ENCODE data around the gene ADCY7.

The ADCY7 gene

DNA sequence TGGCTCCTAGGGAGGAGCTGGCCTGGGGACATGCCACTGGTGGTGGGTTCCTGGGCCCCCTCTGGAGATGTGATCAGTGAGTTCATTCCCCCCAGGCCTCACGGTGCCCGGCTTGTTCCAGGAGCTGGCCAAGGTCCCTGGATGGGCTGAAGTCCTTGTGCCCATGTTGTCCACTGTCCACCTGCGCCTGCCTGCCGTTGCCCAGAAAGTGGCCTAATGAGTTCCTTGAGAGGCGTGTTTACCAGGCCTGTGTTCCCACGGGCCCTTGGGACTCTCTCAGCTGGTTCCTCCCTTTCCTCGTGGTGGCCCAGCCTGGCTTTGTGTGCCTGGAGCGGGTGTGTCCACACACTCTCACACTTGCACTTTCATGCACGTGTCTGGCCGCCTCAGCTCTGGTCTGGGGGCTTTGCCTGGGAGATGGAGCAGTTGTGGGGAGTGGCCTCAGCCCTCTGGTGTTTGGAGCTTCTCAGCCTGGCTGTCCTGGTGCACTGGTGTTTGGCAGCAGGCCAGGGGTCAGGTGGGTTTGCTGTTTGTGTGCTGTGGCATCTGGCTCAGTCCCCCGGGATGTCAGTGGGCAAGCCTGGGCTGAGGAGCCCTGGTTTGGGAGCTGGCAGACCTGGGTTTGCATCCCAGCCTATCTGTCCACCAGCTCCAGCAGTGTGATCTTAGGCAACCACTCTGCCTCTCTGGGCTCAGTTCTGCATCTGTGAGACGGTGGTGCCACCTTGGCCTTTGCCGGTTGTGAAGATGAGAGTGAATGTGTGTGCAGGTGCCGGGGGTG, 18.0 kb downstream of the ADCY7 start:
- no peak for DNase-seq

DNA sequence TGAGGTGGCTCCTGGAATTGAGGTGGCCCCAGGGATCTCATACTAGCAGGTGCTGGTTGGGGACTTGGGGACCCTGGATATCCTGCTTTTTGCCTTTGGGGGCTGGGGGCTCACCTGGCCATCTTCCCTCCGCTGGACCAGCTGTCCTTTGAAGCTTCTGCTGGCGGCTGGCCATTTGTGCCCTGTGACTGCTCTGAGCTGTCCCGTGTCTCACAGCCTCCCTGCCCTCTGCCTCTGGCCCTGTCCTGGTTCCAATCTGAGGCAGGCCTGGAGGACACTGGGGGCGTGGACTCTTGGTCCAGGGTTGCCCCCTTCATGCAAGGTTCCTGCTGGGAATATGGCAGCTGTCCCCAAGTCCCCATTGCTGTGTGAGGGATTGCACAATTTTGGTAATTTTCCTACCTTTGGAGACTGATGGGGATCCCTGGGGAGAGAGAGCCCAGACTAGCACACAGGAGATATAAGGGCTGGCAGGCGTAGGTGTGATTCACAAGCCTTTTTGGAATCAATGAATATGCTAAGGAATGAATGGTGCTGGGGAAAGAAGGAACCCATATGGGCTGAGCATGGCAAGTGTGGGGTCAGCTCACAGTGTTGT, 19.2 kb downstream of the ADCY7 start:
- no peak for DNase-seq

- no peak for DNase-seq
Observed at GRCh38 chr16:50286681-50287080, 20.3 kb downstream of the ADCY7 start.

DNA sequence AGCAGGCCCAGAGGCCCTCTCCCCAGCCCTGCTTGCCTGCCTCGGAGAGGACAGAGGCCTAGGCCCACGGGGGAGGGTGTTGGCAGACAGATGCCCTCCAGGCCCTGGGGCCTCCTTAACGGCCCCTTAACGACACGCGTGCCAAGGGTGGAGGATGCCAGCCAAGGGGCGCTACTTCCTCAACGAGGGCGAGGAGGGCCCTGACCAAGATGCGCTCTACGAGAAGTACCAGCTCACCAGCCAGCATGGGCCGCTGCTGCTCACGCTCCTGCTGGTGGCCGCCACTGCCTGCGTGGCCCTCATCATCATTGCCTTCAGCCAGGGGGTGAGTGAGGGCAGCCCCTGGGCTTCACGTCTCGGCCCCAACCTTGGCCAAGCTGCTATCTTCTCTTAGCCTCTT, 21.7 kb downstream of the ADCY7 start:
- DNase-seq: no peak

DNA sequence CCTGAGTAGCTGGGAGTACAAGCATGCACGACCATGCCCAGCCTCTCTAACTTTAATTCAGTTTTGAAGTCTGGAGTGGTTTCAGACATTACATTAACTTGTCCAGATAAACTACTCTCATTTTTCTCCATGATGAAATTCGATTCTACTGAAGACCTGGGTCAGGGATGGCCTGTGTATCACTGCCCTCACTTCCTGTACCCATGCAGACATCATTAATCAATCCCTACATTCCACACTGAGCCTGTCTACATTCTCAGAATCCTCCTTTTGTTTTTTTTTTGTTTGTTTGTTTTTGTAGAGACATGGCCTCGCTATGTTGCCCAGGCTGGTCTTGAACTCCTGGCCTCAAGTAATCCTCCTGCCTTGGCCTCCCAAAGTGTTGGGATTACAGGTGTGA, 22.6 kb downstream of the ADCY7 start:
- DNase-seq: no peak

DNA sequence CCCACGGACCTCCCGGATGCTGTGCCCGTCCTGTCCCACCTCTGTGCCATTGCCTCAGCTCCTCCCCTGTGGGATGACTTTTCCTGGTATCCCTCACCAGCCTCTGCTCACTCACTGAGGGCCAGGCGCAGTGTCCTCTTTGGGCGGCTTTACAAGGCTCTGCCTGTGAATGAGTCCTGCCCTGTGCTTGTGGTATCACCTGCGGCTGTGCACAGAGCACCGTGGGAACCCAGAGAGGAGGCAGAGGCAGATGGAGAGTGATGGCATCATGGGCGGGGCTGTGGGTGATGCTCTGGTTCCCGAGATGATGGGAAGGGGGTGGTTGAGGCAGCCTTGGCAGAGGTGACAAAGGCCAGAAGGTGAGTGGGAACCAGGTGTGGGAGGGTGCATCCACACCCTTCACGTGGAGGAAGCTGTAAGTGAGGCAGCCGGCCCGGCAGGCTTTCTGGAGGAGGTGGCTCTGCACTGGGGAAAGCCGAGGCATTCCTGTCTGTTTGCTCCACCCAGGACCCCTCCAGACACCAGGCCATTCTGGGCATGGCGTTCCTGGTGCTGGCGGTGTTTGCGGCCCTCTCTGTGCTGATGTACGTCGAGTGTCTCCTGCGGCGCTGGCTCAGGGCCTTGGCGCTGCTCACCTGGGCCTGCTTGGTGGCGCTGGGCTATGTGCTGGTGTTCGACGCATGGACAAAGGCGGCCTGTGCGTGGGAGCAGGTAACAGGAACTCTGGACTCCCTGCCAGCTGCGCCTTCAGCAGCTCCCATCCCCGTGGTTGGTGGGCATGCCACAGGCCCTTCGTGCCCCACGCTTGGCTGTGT, 23.8 kb downstream of the ADCY7 start:
- no peak for DNase-seq

DNA sequence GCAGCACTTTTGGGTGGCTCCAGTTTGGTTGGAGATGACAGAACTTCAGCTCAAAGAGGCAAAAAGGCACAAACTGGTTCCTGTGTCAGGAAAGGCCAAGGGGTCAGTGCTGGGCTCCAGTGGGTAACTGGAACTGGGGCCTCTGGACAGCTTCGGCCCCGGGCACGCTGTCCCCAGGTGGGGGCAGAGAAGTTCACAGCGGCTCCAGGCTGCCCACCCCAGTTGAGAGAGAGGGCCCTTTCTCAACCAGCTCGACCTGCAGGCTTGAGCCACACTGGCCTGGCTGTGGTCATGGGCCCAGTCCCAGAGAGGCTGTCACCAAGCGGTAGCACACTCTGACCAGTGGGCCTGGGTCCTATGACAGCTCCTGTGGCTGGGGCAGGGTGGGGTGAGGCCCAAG, 24.5 kb downstream of the ADCY7 start:
- no peak for DNase-seq

DNA sequence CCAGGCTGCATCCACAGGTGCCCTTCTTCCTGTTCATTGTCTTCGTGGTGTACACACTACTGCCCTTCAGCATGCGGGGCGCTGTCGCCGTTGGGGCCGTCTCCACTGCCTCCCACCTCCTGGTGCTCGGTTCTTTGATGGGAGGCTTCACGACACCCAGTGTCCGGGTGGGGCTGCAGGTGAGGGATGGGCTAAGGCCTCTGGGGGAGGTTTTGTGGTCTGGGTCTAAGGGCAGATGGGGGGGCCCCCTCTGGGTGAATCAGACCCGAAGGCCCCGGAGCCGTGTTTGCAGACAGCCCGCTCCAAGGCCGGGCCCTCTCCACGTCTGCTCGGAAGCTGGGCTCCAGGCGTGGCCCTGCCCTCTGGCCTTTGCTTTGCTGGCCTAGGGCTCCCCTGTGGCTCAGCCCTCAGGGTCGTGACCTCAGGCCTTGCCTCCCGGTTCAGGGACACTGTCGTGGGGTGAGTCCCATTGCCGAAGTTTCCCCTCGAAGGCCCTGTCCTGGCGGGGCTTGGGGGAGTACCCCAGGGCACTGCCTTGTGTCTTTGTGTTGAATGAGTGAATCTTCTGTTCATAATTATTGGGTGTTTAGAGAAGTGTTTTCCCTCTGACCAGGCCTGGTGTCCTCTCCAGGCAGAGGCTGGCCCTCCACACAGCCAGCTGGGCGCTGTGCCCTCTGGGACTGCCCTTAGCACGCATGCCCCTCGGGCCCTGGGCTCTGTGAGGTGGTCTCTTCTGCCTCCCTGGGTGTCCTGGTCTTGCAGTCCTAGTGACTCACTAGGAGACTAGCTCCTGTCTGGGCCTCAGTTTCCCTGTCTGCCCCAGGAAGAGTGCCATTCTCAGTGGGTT, 25.6 kb downstream of the ADCY7 start:
- no peak for DNase-seq

GRCh38 chr16:50292566-50292948, 26.2 kb downstream of the ADCY7 start:
- DNase-seq: no peak

DNA sequence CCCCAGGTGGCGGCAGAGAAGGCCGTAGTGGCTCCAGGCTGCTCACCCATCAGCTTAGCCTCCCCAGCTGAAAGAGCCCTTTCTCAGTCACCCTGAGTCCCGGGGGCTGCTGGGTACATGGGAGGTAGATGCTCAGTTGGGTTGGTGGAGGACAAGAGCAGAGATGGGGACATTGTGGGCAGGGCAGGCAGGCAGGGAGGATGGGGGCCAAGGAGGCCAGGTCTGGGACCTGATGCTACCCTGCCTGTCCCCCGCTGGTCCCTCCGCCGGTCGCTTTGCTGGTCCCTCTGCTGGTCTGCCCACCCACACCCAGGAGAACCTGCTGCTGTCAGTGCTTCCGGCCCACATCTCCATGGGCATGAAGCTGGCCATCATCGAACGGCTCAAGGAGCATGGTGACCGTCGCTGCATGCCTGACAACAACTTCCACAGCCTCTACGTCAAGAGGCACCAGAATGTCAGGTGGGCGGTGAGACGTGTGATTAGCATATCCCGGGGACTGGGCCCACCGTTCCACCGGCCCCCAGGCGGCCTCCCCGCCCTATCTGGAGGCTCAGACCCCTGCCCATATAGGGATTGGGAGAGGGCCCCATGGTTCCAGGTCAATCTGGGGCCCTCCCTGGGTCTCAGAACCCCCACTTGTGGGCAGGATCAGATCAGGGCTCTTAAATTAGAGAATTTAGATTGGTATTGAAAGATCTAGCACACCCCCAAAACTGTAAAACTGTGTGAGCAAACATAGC, 26.9 kb downstream of the ADCY7 start:
- DNase-seq: no peak

- DNase-seq: no peak
Observed at GRCh38 chr16:50293994-50294855, 27.9 kb downstream of the ADCY7 start.

- DNase-seq: no peak
Observed at GRCh38 chr16:50294955-50295354, 28.6 kb downstream of the ADCY7 start.

GRCh38 chr16:50295541-50296132, 29.3 kb downstream of the ADCY7 start:
- DNase-seq: no peak

- DNase-seq: no peak
Observed at GRCh38 chr16:50296807-50297206, 30.5 kb downstream of the ADCY7 start.

GRCh38 chr16:50297301-50298074, 31.1 kb downstream of the ADCY7 start:
- no peak for DNase-seq

DNA sequence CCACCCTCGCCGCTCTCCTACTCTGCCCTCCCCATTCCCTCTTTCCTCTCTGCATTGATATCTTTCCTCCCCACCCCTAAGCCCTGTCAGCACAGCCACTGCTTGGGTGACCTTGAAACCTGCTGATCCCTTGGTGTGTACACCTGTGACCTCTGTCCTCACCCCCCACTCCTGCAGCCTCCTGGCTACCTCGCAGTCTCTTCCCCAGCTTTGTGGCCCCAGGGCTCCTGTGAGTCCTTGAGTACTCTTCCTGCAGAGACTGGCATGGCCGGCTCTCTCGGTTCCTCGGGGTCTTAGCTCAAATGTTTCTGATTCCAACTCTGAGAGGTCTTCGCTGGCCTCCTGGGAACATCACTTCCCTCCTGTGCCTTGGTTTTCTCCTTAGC, 31.7 kb downstream of the ADCY7 start:
- no peak for DNase-seq

GRCh38 chr16:50298591-50299507, 32.5 kb downstream of the ADCY7 start:
- DNase-seq: no peak

- no peak for DNase-seq
Observed at GRCh38 chr16:50299508-50300105, 33.3 kb downstream of the ADCY7 start.

Data from GDM1 (cell line).